HG03457 (cell line): ENCODE results near the gene GPC3.
"Not testable (repeated sequence)": the region's sequence is repeated elsewhere in the genome, so short reads cannot be mapped to it uniquely, and the experiment has no call there.

Experiments
- ATAC-seq: cut with Tn5 transposase; IDR thresholded peaks from one replicate; pipeline ENCODE4 v1.9.1; 2021; ENCODE audit warnings: moderate number of reproducible peaks; ENCODE audit not compliant: unreplicated experiment

Gene GPC3

DNA sequence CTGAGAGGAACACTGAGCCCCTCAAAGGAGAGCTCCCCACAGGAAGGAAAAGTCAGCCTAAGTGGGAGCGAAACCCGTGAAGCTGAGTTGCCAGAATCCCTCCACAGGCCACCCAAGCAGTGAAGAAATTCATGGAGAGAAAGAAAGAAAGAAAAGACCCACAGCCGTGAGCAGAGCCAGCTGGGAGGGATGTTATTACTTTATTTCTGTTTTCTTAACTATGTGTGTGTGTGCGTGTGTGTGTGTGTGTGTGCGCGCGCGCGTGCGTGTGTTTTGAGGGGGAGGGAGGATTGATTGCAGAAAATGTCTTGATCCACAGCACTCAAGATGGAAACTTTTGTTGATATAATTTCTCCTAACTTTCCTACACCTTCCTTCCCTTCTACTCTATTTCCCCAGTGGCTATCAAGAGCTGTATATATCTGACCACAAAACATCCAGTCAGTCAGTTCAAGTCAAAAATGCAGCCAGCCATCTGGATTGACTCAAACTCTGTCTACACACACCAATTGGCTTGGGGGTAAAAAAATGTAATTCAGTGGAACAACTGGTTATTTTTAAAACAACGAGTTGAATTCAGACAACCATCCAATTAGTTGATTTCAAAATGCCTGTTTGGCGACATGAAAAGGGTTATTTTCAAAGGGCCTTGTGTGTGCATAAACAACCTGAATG, 13.8 kb upstream of the GPC3 start:
- ATAC-seq = no peak

- no peak for ATAC-seq
These were observed 10.4 kb upstream of the GPC3 start for GRCh38 chrX:133995759-133996158.

- no peak for ATAC-seq
These were observed 9.2 kb upstream of the GPC3 start for GRCh38 chrX:133994576-133994975.

GRCh38 chrX:133992882-133993281, 7.5 kb upstream of the GPC3 start:
- no peak for ATAC-seq

GRCh38 chrX:133991814-133992213, 6.4 kb upstream of the GPC3 start:
- no peak for ATAC-seq

GRCh38 chrX:133991057-133991456, 5.7 kb upstream of the GPC3 start:
- not testable (repeated sequence) for ATAC-seq

GRCh38 chrX:133989993-133990392, 4.6 kb upstream of the GPC3 start:
- no peak for ATAC-seq

DNA sequence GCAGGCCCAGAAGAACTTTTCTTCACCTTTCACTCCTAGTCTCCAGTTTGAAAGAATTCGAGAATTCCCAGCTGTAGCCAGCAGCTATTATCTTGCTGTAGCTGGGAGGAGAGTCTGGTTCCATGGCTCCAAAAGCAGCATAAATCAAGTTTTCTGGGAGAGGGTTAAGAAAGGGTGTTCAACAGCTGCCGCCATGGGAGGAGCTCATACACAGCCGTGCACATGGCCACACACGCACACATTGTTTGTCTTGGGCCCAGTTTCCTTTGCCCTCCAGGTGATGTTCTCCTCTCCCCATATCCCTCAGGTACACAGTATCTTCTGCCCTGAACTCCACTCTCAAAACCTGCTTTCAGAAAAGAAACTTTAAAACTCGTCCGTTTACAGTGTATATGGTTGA, 4.1 kb upstream of the GPC3 start:
- no peak for ATAC-seq

DNA sequence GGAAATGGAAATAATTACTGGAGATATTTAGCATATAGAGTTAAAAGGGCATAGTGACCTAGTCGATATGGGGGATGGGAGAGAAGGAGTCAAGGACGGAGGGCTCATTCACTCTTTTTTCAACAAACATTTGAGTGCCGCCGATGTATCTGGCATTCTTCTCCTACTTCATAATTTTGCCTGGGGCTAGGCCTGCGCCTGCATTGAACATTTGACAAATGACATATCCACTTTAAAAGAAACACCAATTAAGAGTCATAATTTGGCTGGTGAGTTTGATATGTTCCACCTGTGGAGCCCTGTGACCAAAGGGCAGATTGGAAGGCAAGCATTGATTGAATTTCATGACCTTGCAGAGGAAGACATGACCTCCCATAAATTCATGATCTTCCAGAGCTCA, 2.6 kb upstream of the GPC3 start:
- no peak for ATAC-seq

DNA sequence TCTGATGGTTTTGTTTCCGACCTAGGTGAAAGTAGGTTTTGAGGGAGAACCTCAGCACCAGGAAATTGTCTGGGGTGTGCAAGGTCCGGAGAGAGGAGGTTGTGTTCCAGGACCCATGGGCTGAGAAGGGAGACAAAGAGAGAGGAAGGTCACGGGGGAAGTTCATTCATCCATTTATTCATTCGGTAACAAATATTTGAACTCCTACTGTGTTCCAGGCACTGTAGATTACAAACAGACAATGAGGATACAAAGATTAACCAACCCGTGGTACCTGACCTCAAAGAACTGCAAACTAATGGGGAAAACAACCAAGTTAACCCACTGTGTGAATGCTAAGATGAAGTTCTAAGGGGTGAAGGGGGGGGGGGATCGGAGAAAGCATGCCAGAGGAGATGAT, 1.8 kb upstream of the GPC3 start:
- no peak for ATAC-seq

DNA sequence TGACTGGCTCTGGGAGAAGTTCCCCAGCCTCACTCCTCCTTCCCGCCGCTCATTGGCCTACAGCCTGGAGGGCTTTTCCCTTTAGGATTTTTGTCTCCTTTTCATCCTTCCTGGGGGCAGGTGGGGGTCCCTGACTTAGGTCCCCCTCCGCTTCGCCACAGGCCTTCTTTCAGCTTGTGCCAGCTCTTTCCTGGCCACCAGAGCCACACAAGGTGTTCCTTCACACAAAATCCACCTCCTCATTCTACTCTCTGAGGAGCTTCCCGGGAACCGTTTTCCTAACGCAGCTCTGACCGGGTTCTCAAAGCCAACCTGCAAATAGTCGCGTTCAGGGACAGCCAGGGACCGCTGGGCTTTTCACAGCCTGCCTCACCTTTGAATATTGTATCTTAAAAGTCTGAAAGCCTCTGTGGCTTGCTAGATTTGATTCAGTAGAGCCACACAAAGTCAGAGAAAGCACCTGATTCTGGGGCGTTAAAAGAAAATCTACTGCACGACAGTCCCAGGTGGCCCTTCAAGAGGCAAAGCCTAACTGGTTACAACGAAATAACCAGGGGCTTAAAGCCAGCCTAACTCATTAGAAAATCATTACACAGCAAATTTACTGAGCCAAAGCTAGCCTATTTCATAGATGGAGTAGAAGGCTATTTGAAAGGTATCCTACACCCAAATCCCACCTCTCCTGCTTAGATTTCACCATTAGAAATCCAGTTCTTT, 731 bp upstream of the GPC3 start:
- no peak for ATAC-seq

- ATAC-seq = no peak
These were observed 584 bp downstream of the GPC3 start for GRCh38 chrX:133984857-133985163.

GRCh38 chrX:133983974-133984845, 1.2 kb downstream of the GPC3 start:
- ATAC-seq = no peak

- no peak for ATAC-seq
These were observed 2.0 kb downstream of the GPC3 start for GRCh38 chrX:133983256-133983973.

GRCh38 chrX:133981924-133982323, 3.5 kb downstream of the GPC3 start:
- ATAC-seq = no peak

GRCh38 chrX:133980832-133981588, 4.4 kb downstream of the GPC3 start:
- ATAC-seq = no peak

GRCh38 chrX:133980406-133980805, 5.0 kb downstream of the GPC3 start:
- ATAC-seq = no peak

DNA sequence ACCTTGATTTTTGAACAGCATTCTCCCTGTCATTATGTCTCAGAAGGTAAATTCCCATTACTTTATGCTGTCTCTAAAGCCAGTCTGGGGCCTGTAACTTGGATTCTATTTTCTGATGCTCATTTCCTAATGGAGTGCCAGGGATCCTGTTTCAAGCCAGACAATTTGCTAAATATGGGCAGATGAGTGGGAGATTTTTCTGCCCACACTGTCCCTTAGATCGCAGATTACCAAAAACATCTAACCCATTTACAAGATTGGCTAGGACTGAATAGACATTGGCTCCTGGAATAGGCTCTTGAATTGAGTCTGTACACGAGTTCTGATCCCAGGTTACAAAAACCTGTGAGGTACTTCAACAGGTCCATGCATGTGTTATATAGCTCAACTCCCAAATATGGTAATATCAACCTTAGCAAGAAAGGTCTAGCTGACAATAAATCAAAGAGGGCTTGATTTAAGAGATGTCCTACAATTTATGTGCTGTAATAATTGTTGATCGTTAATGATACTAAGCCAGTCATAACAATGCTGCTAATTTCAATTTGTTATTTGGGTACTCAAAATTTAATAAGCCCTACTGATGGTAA, 5.7 kb downstream of the GPC3 start:
- ATAC-seq = no peak

GRCh38 chrX:133973704-133974103, 11.7 kb downstream of the GPC3 start:
- ATAC-seq = no peak

GRCh38 chrX:133972916-133973315, 12.5 kb downstream of the GPC3 start:
- ATAC-seq = no peak
